ENCODE data around the gene AHNAK2. TPM values are rescaled to one million over a fixed set of nuclear protein-coding genes. Genes with fewer than 3 reads are reported as not detected.

The AHNAK2 gene
- polyA plus RNA-seq, 1 donor: 3.3 TPM

DNA sequence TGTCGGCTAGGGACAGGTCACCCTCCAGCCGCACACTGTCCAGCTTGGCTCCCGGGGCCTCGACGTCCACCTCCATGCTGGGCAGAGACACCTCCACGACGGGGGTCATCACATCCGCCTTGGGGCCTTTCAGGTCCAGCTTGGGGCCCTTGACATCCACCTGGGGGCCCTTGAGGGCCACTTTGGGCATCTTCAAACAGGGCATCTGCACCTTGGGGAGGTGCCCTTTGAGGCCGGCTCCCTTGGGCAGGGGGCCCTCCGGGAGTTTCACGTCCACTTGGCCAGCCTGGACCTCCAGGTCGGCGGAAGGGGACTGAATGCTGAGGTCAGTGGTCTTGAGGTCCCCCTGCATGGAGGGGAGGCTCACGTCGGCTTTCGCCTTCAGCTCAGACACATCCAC is 35.6 kb downstream of the AHNAK2 start:
- Histone ChIP-seq H3K36me3 (ENCODE audit: control insufficient read depth, insufficient read depth, low read length) (no peaks in the 10 kb centered on the region), H3K27me3 (ENCODE audit: control insufficient read depth, insufficient read depth, low read length) (peaks cover 31% of the 10 kb centered on the region), H3K4me3 (ENCODE audit: low read length) (no peak overlapping the region), H3K4me1 (ENCODE audit: control insufficient read depth, insufficient read depth, low read length) (no peaks in the 10 kb centered on the region), H3K27ac (ENCODE audit: low read length) (no peak overlapping the region), H3K9me3 (ENCODE audit: control insufficient read depth, low read depth, low read length) (no peaks in the 10 kb centered on the region)
- WGBS (ENCODE audit: insufficient coverage, low lambda C conversion rate): no CpG with 5 or more reads among the region's 16 CpGs
- DNase-seq: no peak

GRCh38 chr14:104941508-104942365 is 36.4 kb downstream of the AHNAK2 start:
- DNase-seq: no peak
- Histone ChIP-seq H3K36me3 (ENCODE audit: control insufficient read depth, insufficient read depth, low read length) (no peaks in the 10 kb centered on the region), H3K27me3 (ENCODE audit: control insufficient read depth, insufficient read depth, low read length) (peaks cover 38% of the 10 kb centered on the region), H3K27ac (ENCODE audit: low read length) (no peak overlapping the region), H3K9me3 (ENCODE audit: control insufficient read depth, low read depth, low read length) (no peaks in the 10 kb centered on the region), H3K4me1 (ENCODE audit: control insufficient read depth, insufficient read depth, low read length) (no peaks in the 10 kb centered on the region), H3K4me3 (ENCODE audit: low read length) (no peak overlapping the region)
- WGBS (ENCODE audit: insufficient coverage, low lambda C conversion rate): no CpG with 5 or more reads among the region's 26 CpGs

- DNase-seq: no peak
Measured at GRCh38 chr14:104940526-104941150, 37.5 kb downstream of the AHNAK2 start.

GRCh38 chr14:104939666-104940410 is 38.3 kb downstream of the AHNAK2 start:
- H3K36me3 ChIP-seq (ENCODE audit: control insufficient read depth, insufficient read depth, low read length): no peaks in the 10 kb centered on the region
- H3K27me3 ChIP-seq (ENCODE audit: control insufficient read depth, insufficient read depth, low read length): peaks cover 51% of the 10 kb centered on the region
- H3K9me3 ChIP-seq (ENCODE audit: control insufficient read depth, low read depth, low read length): no peaks in the 10 kb centered on the region
- WGBS (ENCODE audit: insufficient coverage, low lambda C conversion rate): no CpG with 5 or more reads among the region's 11 CpGs
- H3K4me3 ChIP-seq (ENCODE audit: low read length): no peak overlapping the region
- DNase-seq: no peak
- H3K4me1 ChIP-seq (ENCODE audit: control insufficient read depth, insufficient read depth, low read length): no peaks in the 10 kb centered on the region
- H3K27ac ChIP-seq (ENCODE audit: low read length): no peak overlapping the region

More at GRCh38 chr14:104940526-104941150, 37.5 kb downstream of the AHNAK2 start:
- H3K27ac ChIP-seq (ENCODE audit: low read length): no peak overlapping the region
- no peaks in the 10 kb centered on the region for H3K36me3 ChIP-seq (ENCODE audit: control insufficient read depth, insufficient read depth, low read length)
- H3K9me3 ChIP-seq (ENCODE audit: control insufficient read depth, low read depth, low read length): no peaks in the 10 kb centered on the region
- 100% methylated on average over 1 of the region's 3 CpGs for whole genome bisulfite sequencing (ENCODE audit: insufficient coverage, low lambda C conversion rate)
- peaks cover 44% of the 10 kb centered on the region for H3K27me3 ChIP-seq (ENCODE audit: control insufficient read depth, insufficient read depth, low read length)
- no peak overlapping the region for H3K4me3 ChIP-seq (ENCODE audit: low read length)
- no peaks in the 10 kb centered on the region for H3K4me1 ChIP-seq (ENCODE audit: control insufficient read depth, insufficient read depth, low read length)

DNA sequence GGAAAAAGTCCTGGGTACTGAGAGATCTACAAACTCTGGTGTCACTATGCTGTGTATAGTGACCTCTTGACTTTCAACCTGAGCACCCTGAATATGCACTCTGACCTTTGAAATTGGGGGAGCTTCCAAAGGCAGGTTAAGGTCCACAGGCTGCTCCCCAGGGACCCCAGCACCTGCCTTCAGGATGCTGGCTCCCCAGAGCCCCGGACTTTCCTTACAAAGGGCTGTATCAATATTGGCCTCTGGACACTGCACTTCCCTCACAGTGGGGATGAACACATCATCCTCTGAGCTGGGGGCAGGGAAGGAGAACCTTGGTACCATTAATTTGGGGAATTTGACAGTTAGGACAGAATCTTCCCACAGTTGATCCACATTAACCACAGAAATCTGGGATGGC is 39.2 kb downstream of the AHNAK2 start:
- H3K4me1 ChIP-seq (ENCODE audit: control insufficient read depth, insufficient read depth, low read length): no peaks in the 10 kb centered on the region
- WGBS (ENCODE audit: insufficient coverage, low lambda C conversion rate): no CpG with 5 or more reads among the region's 1 CpG
- no peaks in the 10 kb centered on the region for H3K36me3 ChIP-seq (ENCODE audit: control insufficient read depth, insufficient read depth, low read length)
- no peak for DNase-seq
- peaks cover 60% of the 10 kb centered on the region for H3K27me3 ChIP-seq (ENCODE audit: control insufficient read depth, insufficient read depth, low read length)
- no peaks in the 10 kb centered on the region for H3K9me3 ChIP-seq (ENCODE audit: control insufficient read depth, low read depth, low read length)
- no peak overlapping the region for H3K4me3 ChIP-seq (ENCODE audit: low read length)
- no peak overlapping the region for H3K27ac ChIP-seq (ENCODE audit: low read length)

DNA sequence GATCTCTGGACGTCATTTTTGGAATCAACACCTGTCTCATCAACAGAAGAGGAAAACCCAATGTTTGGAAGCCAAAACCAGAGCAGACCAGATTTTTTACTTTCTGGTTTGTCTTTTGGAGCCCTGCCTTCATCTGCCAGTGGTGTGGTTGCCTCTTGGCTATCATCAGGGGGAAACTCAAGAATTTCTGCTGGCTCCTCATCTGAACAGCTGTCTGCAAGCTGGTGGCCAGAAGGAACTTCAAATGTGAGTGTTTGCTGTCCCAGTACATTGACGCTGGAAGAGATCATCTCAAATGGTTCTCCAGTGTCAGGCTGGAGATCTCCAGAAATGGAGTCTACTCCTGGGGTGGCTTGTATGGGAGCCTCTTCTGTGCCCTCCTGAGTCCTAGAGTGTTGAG is 39.7 kb downstream of the AHNAK2 start:
- WGBS (ENCODE audit: insufficient coverage, low lambda C conversion rate): no CpG with 5 or more reads among the region's 2 CpGs
- H3K36me3 ChIP-seq (ENCODE audit: control insufficient read depth, insufficient read depth, low read length): no peaks in the 10 kb centered on the region
- no peak for DNase-seq

DNA sequence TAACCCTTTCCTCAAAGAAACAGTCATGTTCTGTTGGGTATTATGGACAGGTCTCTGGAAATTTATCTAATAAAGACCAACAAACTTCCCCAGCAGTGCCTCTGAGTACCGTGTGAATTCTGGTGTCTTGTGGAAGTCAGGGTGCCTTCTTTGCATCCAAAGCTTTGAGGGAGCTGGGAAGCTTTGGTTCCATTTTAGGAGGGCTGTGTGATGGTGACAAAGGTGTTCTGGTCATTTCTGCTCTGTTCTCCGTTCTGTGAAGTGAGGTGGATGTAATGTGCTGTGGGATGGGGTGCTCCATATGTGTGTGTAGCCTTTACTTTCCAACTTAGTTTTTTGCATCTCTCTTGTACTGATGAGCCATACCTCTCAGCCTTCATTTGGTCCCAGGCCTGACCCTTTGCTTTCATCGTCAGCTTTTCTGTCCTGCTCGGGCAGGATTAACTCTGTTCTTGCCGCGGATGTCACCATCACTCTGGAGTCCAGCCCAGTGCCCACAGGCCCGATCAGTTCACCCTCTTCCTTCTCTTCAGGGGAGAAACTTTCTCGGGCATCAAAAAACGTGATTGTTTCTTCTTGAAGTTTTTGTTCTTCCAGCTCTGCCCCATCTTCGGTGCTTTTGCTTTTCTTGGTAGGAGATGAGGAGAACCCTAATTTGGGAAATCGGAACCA is 40.3 kb downstream of the AHNAK2 start:
- Histone ChIP-seq H3K4me3 (ENCODE audit: low read length) (no peak overlapping the region), H3K4me1 (ENCODE audit: control insufficient read depth, insufficient read depth, low read length) (no peaks in the 10 kb centered on the region), H3K9me3 (ENCODE audit: control insufficient read depth, low read depth, low read length) (peaks cover 3% of the 10 kb centered on the region), H3K27me3 (ENCODE audit: control insufficient read depth, insufficient read depth, low read length) (peaks cover 65% of the 10 kb centered on the region), H3K27ac (ENCODE audit: low read length) (no peak overlapping the region), H3K36me3 (ENCODE audit: control insufficient read depth, insufficient read depth, low read length) (no peaks in the 10 kb centered on the region)
- 40% methylated on average over 1 of the region's 11 CpGs for WGBS (ENCODE audit: insufficient coverage, low lambda C conversion rate)
- no peak for DNase-seq

More for the DNA sequence above, 39.7 kb downstream of the AHNAK2 start:
- Histone ChIP-seq H3K9me3 (ENCODE audit: control insufficient read depth, low read depth, low read length) (no peaks in the 10 kb centered on the region), H3K27me3 (ENCODE audit: control insufficient read depth, insufficient read depth, low read length) (peaks cover 61% of the 10 kb centered on the region), H3K4me1 (ENCODE audit: control insufficient read depth, insufficient read depth, low read length) (no peaks in the 10 kb centered on the region), H3K27ac (ENCODE audit: low read length) (no peak overlapping the region), H3K4me3 (ENCODE audit: low read length) (no peak overlapping the region)

DNA sequence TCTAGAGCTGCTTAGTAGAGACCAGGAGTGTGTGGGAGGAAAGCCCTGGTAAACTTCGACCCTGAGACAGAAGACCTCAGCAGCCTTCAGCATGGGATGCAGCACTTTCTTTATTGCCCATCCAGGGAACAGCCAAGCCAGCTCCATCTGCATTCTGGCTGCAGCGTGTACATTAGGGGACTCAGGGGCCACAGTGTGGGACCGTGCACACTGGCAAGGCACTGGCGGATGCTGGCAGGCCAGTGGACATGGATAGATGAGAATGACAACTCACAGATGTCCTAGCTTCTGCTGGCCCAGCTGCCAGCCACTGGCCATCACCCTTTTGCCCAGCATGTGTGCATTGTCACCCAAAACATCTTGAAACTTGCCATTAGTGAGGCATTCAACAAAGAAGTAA is 41.0 kb downstream of the AHNAK2 start:
- peaks cover 72% of the 10 kb centered on the region for H3K27me3 ChIP-seq (ENCODE audit: control insufficient read depth, insufficient read depth, low read length)

GRCh38 chr14:104936361-104937155 is 41.6 kb downstream of the AHNAK2 start:
- Histone ChIP-seq H3K27ac (ENCODE audit: low read length) (no peak overlapping the region), H3K27me3 (ENCODE audit: control insufficient read depth, insufficient read depth, low read length) (peaks cover 78% of the 10 kb centered on the region), H3K36me3 (ENCODE audit: control insufficient read depth, insufficient read depth, low read length) (no peaks in the 10 kb centered on the region), H3K4me1 (ENCODE audit: control insufficient read depth, insufficient read depth, low read length) (peaks cover 10% of the 10 kb centered on the region), H3K9me3 (ENCODE audit: control insufficient read depth, low read depth, low read length) (peaks cover 16% of the 10 kb centered on the region), H3K4me3 (ENCODE audit: low read length) (no peak overlapping the region)
- no peak for DNase-seq
- WGBS (ENCODE audit: insufficient coverage, low lambda C conversion rate): no CpG with 5 or more reads among the region's 10 CpGs

More for the DNA sequence above, 41.0 kb downstream of the AHNAK2 start:
- no peak overlapping the region for H3K27ac ChIP-seq (ENCODE audit: low read length)
- peaks cover 10% of the 10 kb centered on the region for H3K9me3 ChIP-seq (ENCODE audit: control insufficient read depth, low read depth, low read length)
- peaks cover 5% of the 10 kb centered on the region for H3K4me1 ChIP-seq (ENCODE audit: control insufficient read depth, insufficient read depth, low read length)
- DNase-seq: no peak
- H3K36me3 ChIP-seq (ENCODE audit: control insufficient read depth, insufficient read depth, low read length): no peaks in the 10 kb centered on the region
- WGBS (ENCODE audit: insufficient coverage, low lambda C conversion rate): no CpG with 5 or more reads among the region's 4 CpGs
- no peak overlapping the region for H3K4me3 ChIP-seq (ENCODE audit: low read length)
